Measurements from ENCODE around the gene SLC12A2.

The SLC12A2 gene

GRCh38 chr5:128097781-128098180 lies 14.2 kb downstream of the SLC12A2 start:
- no peak for DNase-seq

- DNase-seq, result no peak
Observed at GRCh38 chr5:128099944-128100343, 16.4 kb downstream of the SLC12A2 start.

DNA sequence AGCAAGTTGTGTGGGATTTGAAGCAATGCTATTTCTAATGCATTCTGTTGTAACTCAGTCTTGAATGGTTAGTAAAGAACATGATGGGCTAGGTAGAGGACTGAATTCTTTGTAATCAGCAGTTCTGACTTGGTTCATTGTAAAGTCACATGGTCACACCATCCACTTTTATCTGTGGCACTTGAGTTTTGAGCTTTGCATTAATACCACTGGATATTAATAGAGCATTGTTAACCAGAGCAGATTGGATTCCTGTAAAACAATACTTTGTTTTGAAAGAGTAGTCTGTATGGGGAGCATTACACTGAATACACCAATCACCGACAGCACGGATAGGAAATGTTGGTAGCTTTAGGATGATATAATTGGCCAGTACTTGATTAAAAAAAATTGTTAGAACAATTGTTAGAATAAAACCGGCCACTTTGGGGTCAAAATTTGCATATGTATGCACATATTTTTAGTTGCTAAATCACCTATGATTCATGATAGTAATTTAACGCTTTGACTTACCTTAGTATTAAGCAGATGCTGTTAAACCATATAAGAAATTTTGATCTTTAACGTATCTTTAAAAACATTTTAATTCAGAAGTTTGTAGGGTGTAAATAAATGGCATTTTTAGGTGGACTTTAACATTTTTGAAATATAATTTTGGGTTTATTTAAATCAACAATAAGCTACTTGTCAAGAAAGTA lies 17.4 kb downstream of the SLC12A2 start:
- no peak for DNase-seq

GRCh38 chr5:128101676-128102075 lies 18.1 kb downstream of the SLC12A2 start:
- DNase-seq, result no peak

- DNase-seq, result no peak
Observed at GRCh38 chr5:128105203-128105602, 21.6 kb downstream of the SLC12A2 start.

DNA sequence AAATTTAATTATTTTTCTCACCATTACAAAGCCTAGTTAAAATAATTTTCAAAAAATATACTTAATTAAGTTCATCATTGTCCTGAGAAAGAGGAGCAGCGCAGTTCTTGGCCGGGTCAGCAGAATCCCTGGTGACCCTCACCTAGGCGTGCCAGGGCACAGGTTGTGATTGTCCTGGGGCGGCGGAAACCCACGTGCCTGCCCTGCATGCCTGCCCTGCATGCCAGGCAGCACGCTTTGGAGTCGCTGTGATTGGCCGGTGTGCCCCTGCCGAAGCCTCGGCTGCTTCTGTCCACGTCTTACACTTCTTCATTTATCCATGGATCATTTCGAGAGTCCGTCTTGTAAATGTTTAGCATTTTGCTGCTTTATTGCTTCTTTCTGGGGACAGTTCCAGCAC lies 25.6 kb downstream of the SLC12A2 start:
- no peak for DNase-seq

- DNase-seq, result no peak
Observed at GRCh38 chr5:128109766-128110165, 26.2 kb downstream of the SLC12A2 start.

DNA sequence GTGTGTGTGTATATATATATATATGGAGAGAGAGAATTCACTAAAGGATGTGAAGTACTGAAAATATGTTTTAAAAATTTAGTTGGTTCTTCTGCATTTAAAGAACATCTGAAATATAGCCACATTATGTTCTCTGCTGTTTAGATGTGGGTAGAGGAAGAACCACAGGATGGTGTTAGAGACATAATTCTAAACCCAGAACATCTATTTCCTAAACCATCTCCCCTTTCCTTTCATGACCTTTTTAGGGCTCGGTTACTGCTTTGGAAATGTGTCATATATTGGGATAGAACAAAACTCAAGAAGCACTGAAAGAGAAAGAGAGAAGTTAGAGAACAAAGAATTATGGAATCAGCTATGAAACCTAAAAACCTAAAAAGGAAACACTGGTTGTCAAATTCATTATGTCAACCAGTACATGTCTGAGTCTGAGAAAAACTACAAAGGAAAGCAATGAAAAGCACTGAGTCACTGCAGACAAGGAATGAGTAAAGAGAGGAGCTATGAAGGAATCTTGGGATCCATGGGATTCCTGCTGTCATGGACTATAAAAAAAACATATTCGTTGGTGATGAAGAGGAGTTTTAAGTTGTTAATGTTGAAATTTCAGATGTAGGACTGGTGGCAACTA lies 28.4 kb downstream of the SLC12A2 start:
- DNase-seq, result no peak

DNA sequence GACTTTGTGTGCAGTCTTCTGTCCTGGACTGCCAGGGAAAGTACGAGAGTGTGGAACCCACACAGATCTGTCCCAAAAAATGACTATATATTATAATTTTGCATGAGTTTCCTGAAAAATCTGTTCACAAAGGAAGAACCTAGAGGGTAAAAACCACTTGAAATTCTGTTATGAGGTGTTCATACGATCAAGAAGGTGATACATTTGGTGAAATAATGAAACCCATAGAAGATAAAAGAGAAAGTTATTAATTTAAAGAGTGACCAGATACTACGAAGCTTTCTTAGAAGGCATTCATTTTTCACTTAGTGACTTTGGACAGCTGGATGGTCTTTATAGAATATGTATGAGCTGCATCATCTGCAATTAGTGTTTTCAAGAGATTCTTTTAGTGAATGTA lies 32.9 kb downstream of the SLC12A2 start:
- DNase-seq, result no peak

- no peak for DNase-seq
Observed at GRCh38 chr5:128118214-128118613, 34.6 kb downstream of the SLC12A2 start.

DNA sequence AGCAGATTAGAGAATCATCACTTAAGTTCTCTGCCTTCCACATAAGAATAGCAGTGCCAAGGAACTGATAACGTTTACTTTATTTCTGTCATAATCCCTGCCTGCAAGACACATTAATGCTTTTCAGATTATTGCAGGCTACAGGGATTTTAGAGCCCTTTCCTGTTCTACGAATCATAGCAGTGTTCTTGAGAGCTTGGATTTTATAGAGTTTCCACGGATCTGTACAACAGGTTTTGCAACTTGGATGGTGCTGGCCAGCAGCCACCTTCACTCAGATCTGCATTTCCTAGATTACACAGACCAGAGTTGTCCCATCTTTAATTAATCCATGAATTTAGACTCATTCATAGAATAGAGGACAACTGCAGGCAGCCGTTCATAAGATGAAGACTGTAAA lies 38.1 kb downstream of the SLC12A2 start:
- no peak for DNase-seq

GRCh38 chr5:128123936-128124335 lies 40.4 kb downstream of the SLC12A2 start:
- no peak for DNase-seq

DNA sequence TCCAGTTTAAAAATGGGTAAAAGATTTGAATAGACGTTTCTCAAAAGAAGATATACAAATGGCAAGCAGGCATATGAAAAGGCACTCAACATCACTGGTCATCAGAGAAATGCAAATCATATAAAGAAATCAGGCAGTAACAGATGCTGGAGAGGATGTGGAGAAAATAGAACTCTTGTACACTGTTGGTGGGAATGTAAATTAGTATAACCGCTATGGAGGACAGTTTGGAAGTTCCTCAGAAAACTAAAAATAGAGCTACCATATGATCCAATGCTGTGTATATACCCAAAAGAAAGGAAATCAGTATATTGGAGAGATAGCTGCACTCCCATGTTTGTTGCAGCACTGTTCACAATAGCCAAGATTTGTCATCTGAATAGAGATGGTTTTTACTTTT lies 42.7 kb downstream of the SLC12A2 start:
- DNase-seq, result no peak

GRCh38 chr5:128132499-128132898 lies 48.9 kb downstream of the SLC12A2 start:
- no peak for DNase-seq

GRCh38 chr5:128135286-128135685 lies 51.7 kb downstream of the SLC12A2 start:
- DNase-seq, result no peak

DNA sequence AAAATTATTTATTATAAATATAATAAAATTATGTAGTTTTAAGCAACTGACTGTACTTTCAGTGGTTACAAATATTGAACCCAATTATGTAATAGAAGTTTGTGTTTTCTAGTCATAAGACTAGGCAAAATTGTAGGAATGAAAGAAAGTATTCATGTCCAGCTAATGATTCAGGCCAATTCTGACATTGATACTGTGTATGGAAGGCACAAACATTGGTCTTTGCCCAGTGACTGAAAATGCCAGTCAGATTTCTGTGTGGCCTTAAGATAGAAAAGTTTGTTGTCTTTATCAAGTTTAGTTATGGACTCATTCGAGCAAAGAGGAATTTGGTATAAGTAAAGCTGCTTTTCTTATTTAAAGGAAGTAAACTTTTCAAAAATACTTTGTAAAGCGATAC lies 60.3 kb downstream of the SLC12A2 start:
- no peak for DNase-seq

DNA sequence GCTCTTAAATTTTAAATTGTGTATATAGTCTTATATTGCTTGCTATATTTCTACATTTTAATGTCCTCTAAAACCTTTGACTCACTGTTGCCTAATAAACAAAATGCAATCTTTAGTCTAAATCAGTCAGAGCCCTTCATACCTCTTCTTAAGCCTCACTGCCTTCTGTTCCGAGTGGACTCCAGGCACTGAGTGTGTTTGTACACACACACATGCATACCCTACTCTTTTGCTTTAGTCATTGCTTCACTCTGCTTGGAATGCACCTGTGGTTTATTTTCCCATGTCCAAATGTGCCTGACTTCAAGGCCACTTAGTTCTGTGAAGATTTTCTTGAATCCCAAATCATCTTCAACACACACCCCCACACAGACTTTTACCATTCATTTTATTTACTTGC lies 60.9 kb downstream of the SLC12A2 start:
- no peak for DNase-seq

DNA sequence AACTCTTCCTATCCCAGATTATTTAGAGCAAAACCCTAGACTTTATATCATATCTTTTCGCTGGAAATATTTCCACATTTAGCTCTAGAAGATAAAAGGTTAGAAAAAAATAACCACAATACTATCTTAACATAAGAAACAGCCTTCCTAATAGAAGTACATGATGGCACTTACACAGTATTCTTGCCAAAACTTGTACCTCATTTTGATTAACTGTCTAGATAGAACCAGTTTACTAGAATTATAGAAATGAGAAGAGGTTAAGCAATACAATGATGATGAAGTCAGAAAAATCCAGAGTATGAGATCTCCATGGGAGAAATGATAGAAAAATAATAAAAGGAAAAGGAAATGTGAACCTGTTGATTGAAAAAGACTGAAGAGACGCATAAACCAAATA lies 63.1 kb downstream of the SLC12A2 start:
- DNase-seq, result no peak

- no peak for DNase-seq
Observed at GRCh38 chr5:128154943-128155342, 71.4 kb downstream of the SLC12A2 start.

GRCh38 chr5:128155776-128156175 lies 72.2 kb downstream of the SLC12A2 start:
- DNase-seq, result no peak

DNA sequence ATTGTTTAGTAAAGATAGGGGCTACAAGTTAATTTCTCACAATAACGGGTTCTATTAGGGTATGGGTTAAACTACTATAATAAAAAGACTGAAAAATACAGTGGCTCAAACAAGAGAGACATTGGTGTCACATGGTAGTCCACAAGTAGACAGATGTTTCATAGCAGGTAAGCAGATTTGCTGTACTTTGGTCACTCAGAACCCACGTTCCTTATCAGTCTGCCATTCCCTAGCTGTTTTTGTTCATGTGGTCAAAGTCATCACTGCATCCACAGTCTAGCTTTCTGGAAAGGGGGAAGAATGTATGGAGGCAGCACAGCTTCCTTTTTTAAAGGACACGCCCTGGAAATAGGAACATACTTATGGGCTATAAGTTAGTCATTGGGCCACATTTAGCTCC lies 73.0 kb downstream of the SLC12A2 start:
- no peak for DNase-seq

DNA sequence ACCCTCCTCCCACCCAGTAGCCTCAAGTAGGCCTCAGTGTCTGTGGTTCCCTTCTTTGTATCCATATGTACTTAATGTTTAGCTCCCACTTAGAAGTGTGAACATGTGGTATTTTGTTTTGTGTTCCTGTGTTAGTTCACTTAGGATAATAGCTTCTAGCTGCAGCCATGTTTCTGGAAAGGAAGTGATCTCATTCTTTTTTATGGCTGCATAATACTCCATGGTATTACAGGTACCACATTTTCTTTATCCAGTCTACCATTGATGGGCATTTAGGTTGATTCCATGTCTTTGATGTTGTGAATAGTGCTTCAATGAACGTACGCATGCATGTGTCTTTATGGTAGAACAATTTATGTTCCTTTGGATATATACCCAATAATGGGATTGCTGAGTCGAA lies 74.8 kb downstream of the SLC12A2 start:
- DNase-seq, result no peak

GRCh38 chr5:128163991-128164390 lies 80.4 kb downstream of the SLC12A2 start:
- no peak for DNase-seq

DNA sequence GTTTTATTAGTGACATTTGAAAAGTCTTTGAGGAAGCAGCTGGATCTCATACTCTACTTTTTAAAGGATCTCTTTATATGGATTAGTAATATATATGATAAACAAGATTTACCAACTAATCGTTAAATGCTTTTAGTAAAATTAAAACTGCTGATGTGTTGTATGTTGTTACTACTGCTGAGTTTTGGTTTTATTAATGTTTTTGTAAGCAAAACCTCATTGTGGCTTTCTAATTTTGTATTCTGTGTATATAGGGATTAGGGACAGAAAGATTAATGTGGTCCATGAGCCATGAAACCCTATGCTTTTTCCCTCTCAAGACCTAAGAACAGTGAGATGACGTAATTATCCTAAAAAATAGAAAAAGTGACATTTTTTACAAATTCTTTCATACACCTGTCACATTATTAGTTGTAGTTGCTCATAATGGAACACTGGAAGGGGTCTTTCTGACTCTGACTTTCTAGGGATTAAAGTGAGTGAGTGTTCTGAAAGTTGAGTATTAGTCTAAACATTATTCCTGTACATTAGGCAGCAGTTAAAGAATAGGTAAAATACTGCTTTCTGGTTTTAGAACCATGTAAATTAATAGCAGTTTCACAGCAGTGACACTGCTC lies 85.9 kb downstream of the SLC12A2 start:
- DNase-seq, result no peak

GRCh38 chr5:128172102-128172501 lies 88.5 kb downstream of the SLC12A2 start:
- DNase-seq, result no peak

Measured in NCI-H2107 (cell line).